GM21786 (cell line): ENCODE measurements around the gene KCTD19.

ENCODE experiments used
- ATAC-seq: cut with Tn5 transposase; IDR thresholded peaks from one replicate; pipeline ENCODE4 v1.9.1; 2021; ENCODE audit not compliant: unreplicated experiment

KCTD19 gene

GRCh38 chr16:67326115-67326471 lies 448 bp downstream of the KCTD19 start:
- no peak for ATAC-seq

- no peak for ATAC-seq
These were observed 8.7 kb downstream of the KCTD19 start for GRCh38 chr16:67317853-67318252.

GRCh38 chr16:67312719-67313118 lies 13.8 kb downstream of the KCTD19 start:
- ATAC-seq: no peak

GRCh38 chr16:67311607-67312488 lies 14.7 kb downstream of the KCTD19 start:
- ATAC-seq: peak; percentile 83

GRCh38 chr16:67310561-67310960 lies 16.0 kb downstream of the KCTD19 start:
- no peak for ATAC-seq

GRCh38 chr16:67305216-67306071 lies 21.1 kb downstream of the KCTD19 start:
- ATAC-seq: no peak

GRCh38 chr16:67304020-67304419 lies 22.5 kb downstream of the KCTD19 start:
- no peak for ATAC-seq

- no peak for ATAC-seq
These were observed 23.6 kb downstream of the KCTD19 start for GRCh38 chr16:67302970-67303369.

GRCh38 chr16:67302076-67302475 lies 24.5 kb downstream of the KCTD19 start:
- no peak for ATAC-seq

GRCh38 chr16:67301080-67301782 lies 25.3 kb downstream of the KCTD19 start:
- no peak for ATAC-seq

- no peak for ATAC-seq
These were observed 27.3 kb downstream of the KCTD19 start for GRCh38 chr16:67299269-67299668.

GRCh38 chr16:67298277-67298676 lies 28.3 kb downstream of the KCTD19 start:
- ATAC-seq: no peak

- ATAC-seq: no peak
These were observed 30.1 kb downstream of the KCTD19 start for GRCh38 chr16:67296420-67296819.

- ATAC-seq: no peak
These were observed 31.6 kb downstream of the KCTD19 start for GRCh38 chr16:67294938-67295361.

GRCh38 chr16:67294171-67294757 lies 32.3 kb downstream of the KCTD19 start:
- no peak for ATAC-seq

- ATAC-seq: no peak
These were observed 35.1 kb downstream of the KCTD19 start for GRCh38 chr16:67291461-67291860.

GRCh38 chr16:67287960-67288359 lies 38.6 kb downstream of the KCTD19 start:
- no peak for ATAC-seq

- ATAC-seq: no peak
These were observed 39.9 kb downstream of the KCTD19 start for GRCh38 chr16:67286441-67287235.

- ATAC-seq: no peak
These were observed 41.6 kb downstream of the KCTD19 start for GRCh38 chr16:67284699-67285646.
